ENCODE results near the gene KRI1.
"Not testable (repeated sequence)": the region's sequence is repeated elsewhere in the genome, so short reads cannot be mapped to it uniquely, and the experiment has no call there.

DNA sequence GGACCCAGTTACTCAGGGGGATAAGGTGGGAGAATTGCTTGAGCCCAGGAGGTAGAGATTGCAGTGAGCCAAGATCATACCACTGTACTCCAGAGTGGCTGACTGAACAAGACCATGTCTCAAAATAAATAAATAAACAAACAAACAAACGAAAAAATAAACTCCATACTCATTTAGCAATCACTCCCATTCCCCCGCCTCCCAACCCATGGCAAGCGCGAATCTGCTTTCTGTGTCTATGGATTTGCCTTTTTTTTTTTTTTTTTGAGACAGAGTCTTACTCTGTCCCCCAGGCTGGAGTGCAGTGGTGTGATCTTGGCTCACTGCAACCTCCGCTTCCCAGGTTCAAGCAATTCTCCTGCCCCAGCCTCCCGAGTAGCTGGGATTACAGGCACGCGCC is 38.9 kb downstream of the KRI1 start:
- TF ChIP-seq, protein P1, sequence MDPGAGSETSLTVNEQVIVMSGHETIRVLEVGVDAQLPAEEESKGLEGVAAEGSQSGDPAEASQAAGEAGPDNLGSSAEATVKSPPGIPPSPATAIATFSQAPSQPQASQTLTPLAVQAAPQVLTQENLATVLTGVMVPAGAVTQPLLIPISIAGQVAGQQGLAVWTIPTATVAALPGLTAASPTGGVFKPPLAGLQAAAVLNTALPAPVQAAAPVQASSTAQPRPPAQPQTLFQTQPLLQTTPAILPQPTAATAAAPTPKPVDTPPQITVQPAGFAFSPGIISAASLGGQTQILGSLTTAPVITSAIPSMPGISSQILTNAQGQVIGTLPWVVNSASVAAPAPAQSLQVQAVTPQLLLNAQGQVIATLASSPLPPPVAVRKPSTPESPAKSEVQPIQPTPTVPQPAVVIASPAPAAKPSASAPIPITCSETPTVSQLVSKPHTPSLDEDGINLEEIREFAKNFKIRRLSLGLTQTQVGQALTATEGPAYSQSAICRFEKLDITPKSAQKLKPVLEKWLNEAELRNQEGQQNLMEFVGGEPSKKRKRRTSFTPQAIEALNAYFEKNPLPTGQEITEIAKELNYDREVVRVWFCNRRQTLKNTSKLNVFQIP (CRISPR knock-in tag; IDR thresholded peaks at IDR 0.05; ENCODE audit: borderline replicate concordance, low read depth): not testable (repeated sequence)
- TF ChIP-seq, protein P2, sequence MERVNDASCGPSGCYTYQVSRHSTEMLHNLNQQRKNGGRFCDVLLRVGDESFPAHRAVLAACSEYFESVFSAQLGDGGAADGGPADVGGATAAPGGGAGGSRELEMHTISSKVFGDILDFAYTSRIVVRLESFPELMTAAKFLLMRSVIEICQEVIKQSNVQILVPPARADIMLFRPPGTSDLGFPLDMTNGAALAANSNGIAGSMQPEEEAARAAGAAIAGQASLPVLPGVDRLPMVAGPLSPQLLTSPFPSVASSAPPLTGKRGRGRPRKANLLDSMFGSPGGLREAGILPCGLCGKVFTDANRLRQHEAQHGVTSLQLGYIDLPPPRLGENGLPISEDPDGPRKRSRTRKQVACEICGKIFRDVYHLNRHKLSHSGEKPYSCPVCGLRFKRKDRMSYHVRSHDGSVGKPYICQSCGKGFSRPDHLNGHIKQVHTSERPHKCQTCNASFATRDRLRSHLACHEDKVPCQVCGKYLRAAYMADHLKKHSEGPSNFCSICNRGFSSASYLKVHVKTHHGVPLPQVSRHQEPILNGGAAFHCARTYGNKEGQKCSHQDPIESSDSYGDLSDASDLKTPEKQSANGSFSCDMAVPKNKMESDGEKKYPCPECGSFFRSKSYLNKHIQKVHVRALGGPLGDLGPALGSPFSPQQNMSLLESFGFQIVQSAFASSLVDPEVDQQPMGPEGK (CRISPR knock-in tag; IDR thresholded peaks at IDR 0.05; ENCODE audit: borderline replicate concordance): not testable (repeated sequence)
- TF ChIP-seq, protein P3, sequence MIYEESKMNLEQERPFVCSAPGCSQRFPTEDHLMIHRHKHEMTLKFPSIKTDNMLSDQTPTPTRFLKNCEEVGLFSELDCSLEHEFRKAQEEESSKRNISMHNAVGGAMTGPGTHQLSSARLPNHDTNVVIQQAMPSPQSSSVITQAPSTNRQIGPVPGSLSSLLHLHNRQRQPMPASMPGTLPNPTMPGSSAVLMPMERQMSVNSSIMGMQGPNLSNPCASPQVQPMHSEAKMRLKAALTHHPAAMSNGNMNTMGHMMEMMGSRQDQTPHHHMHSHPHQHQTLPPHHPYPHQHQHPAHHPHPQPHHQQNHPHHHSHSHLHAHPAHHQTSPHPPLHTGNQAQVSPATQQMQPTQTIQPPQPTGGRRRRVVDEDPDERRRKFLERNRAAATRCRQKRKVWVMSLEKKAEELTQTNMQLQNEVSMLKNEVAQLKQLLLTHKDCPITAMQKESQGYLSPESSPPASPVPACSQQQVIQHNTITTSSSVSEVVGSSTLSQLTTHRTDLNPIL (CRISPR knock-in tag; IDR thresholded peaks at IDR 0.05; ENCODE audit: low read depth): not testable (repeated sequence)
- not testable (repeated sequence) for TF ChIP-seq ZFP3 (CRISPR knock-in tag; IDR thresholded peaks at IDR 0.05); TCF4 (CRISPR knock-in tag; IDR thresholded peaks at IDR 0.05; ENCODE audit: borderline replicate concordance); GLIS3 (CRISPR knock-in tag; IDR thresholded peaks at IDR 0.05); ZNF70 (CRISPR knock-in tag; IDR thresholded peaks at IDR 0.05); PPARA (CRISPR knock-in tag; IDR thresholded peaks at IDR 0.05; ENCODE audit: borderline replicate concordance); ARNTL (CRISPR knock-in tag; IDR thresholded peaks at IDR 0.05; ENCODE audit: borderline replicate concordance, low read depth); ZFP30 (CRISPR knock-in tag; IDR thresholded peaks at IDR 0.05); CSDC2 (CRISPR knock-in tag; IDR thresholded peaks at IDR 0.05); ESRRG (CRISPR knock-in tag; IDR thresholded peaks at IDR 0.05)
